Left lung (tissue), 10 donors: ENCODE results near the gene ZNF536. TPM values are rescaled to one million over a fixed set of nuclear protein-coding genes. Genes with fewer than 3 reads are reported as not detected.

Experiments
- ATAC-seq: fragments of 200-7000 bp; cut with Tn5 transposase; one replicate; pipeline ENCODE4 v1.9.1; 2020; ENCODE audit warnings: moderate library complexity
- DNase-seq, 4 donors: peaks; one replicate each; pipeline ENCODE4 v3.0.0-alpha.2; 2013 to 2020
- H3K27ac ChIP-seq, 2 donors: fragments of 200-600 bp; sonication (generic) in 1 of 2; one replicate each; pipeline versions ENCODE4 v1.5.0 to v1.8.0; 2020 to 2021
- H3K27me3 ChIP-seq, 2 donors: fragments of 200-600 bp; sonication (generic) in 1 of 2; one replicate each; pipeline versions ENCODE4 v1.5.0 to v1.8.0; 2020 to 2021
- H3K36me3 ChIP-seq, 2 donors: fragments of 200-600 bp; sonication (generic) in 1 of 2; one replicate each; pipeline versions ENCODE4 v1.5.0 to v1.8.0; 2020 to 2021
- H3K4me1 ChIP-seq, 2 donors: fragments of 200-600 bp; one replicate each; pipeline ENCODE4 v1.8.0; 2021
- H3K4me3 ChIP-seq, 2 donors: fragments of 200-600 bp; sonication (generic) in 1 of 2; one replicate each; pipeline versions ENCODE4 v1.5.0 to v1.8.0; 2020 to 2021; ENCODE audit warnings: mild to moderate bottlenecking in 1 of 2
- H3K9me3 ChIP-seq, 2 donors: fragments of 200-600 bp; sonication (generic) in 1 of 2; one replicate each; pipeline versions ENCODE4 v1.5.0 to v1.8.0; 2020 to 2021
- CTCF ChIP-seq, 2 donors: fragments of 200-600 bp; sonication (generic) in 1 of 2; IDR thresholded peaks; one replicate each; pipeline versions ENCODE4 v1.5.0 to v1.8.0; 2021; ENCODE audit warnings: antibody characterized with exemption in 2 of 2
- intact Hi-C, 2 donors: fragments of 100-400 bp; cut with DNase I; formaldehyde crosslinking; loops; one replicate each; pipeline versions ENCODE4 v1.11.2 to v1.14.2; 2022
- polyA plus RNA-seq, 6 donors: library from polyadenylated mRNA; unstranded; fragments of 120-200 nt; gene quantifications; one replicate each; pipeline ENCODE4 v1.2.1, GENCODE V29; 2013; ENCODE audit not compliant: insufficient read length in 6 of 6
- total RNA-seq, 2 donors: library from RNA; stranded (reverse); fragmentation: NEBNext Ultra II Directional; extraction: Animal tissue kit (Norgen Biotek cat#: 25700); gene quantifications; one replicate each; pipeline ENCODE4 v1.2.1, GENCODE V29; 2021
- donor health status: DM: no; HTN: yes; CAD: no.
- donor health status: DM: no; HTN: no; CAD: no.

Gene ZNF536
- total and polyA plus RNA-seq, 8 donors: 0.50 to 6.5 (median 3.6) TPM

GRCh38 chr19:30567536-30568232 is 195.5 kb downstream of the ZNF536 start:
- Histone ChIP-seq H3K4me1 (no peaks in the 10 kb centered on the region), H3K4me3 (no peak overlapping the region), H3K36me3 (no peaks in the 10 kb centered on the region), H3K27me3 (peaks cover 0 to 11% of the 10 kb centered on the region in 2 donors), H3K9me3 (no peaks in the 10 kb centered on the region), H3K27ac (no peak overlapping the region)
- intact Hi-C loops: no loop called here
- ATAC-seq (no peak), DNase-seq (no peak)
- TF ChIP-seq CTCF (IDR thresholded peaks at IDR 0.05): no peak

- no peaks in the 10 kb centered on the region for H3K36me3 ChIP-seq
- no peak overlapping the region for H3K27ac ChIP-seq
- DNase-seq (no peak), ATAC-seq (no peak)
- TF ChIP-seq CTCF (IDR thresholded peaks at IDR 0.05): no peak
- no peaks in the 10 kb centered on the region for H3K4me1 ChIP-seq
- H3K9me3 ChIP-seq: no peaks in the 10 kb centered on the region
- peaks cover 0 to 11% of the 10 kb centered on the region in 2 donors for H3K27me3 ChIP-seq
- intact Hi-C loops: no loop called here
- no peak overlapping the region for H3K4me3 ChIP-seq
Measured at GRCh38 chr19:30570194-30570593, 198.0 kb downstream of the ZNF536 start.

GRCh38 chr19:30577551-30578105 is 205.4 kb downstream of the ZNF536 start:
- ATAC-seq (no peak), DNase-seq (no peak)
- Histone ChIP-seq H3K4me3 (no peak overlapping the region), H3K4me1 (no peaks in the 10 kb centered on the region), H3K9me3 (no peaks in the 10 kb centered on the region), H3K36me3 (no peaks in the 10 kb centered on the region), H3K27me3 (peaks cover 0 to 7% of the 10 kb centered on the region in 2 donors), H3K27ac (no peak overlapping the region)
- intact Hi-C loops: no loop called here
- no peak for TF ChIP-seq CTCF (IDR thresholded peaks at IDR 0.05)

- Histone ChIP-seq H3K36me3 (no peaks in the 10 kb centered on the region), H3K4me1 (no peaks in the 10 kb centered on the region), H3K27ac (no peak overlapping the region), H3K27me3 (peaks cover 0 to 18% of the 10 kb centered on the region in 2 donors), H3K9me3 (no peaks in the 10 kb centered on the region), H3K4me3 (no peak overlapping the region)
- intact Hi-C loops: no loop called here
- no peak for DNase-seq
- ATAC-seq: no peak
- TF ChIP-seq CTCF (IDR thresholded peaks at IDR 0.05): no peak
Measured at GRCh38 chr19:30579419-30579818, 207.2 kb downstream of the ZNF536 start.

GRCh38 chr19:30580673-30581072 is 208.5 kb downstream of the ZNF536 start:
- no peak for DNase-seq
- no peaks in the 10 kb centered on the region for H3K4me1 ChIP-seq
- no peak for ATAC-seq
- no peak overlapping the region for H3K4me3 ChIP-seq
- H3K36me3 ChIP-seq: no peaks in the 10 kb centered on the region
- H3K27ac ChIP-seq: no peak overlapping the region
- no peak for TF ChIP-seq CTCF (IDR thresholded peaks at IDR 0.05)
- H3K27me3 ChIP-seq: peaks cover 0 to 18% of the 10 kb centered on the region in 2 donors
- no peaks in the 10 kb centered on the region for H3K9me3 ChIP-seq
- intact Hi-C loops: no loop called here
